ENCODE measurements around the gene VPS4A. TPM values are rescaled to one million over a fixed set of nuclear protein-coding genes. Genes with fewer than 3 reads are reported as not detected.
A peak's percentile ranks its signal among the peaks of the same experiment; 100 is the strongest.

VPS4A gene
- total and polyA plus RNA-seq, 8 donors: 4.1 to 51.0 (median 31.0) TPM

DNA sequence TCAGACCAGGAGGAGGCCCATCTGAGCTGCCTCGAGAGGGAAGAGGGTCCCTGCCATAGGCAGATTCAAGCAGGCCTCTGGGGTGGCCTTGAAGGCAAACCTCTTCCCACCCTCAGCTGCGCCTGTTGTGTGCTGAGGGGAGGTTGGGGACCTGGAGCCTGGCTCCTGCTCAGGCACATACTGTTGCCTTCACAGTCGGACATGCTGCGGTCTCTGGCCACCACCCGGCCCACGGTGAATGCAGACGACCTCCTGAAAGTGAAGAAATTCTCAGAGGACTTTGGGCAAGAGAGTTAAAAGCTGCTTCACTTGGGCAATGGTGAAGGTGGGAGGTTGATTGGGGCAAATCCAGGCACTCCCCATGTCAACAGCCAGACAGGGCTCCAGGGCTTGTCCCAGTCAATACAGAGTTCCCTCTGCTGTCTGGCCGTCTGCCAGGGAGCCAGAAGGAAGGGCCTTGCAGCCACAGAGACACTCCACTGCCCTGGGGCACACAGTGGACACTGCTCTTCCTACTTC is 12.9 kb downstream of the VPS4A start:
- DNase-seq: peak; percentile 48 to 76
- intact Hi-C loops (cut with DNase I; ENCODE audit: low total_unique reads): no loop called here
- no peaks in the 10 kb centered on the region for H3K9me3 ChIP-seq
- WGBS, 5 donors: 61 to 72% (median 66%) methylated on average over 8 of the region's 8 CpGs
- no peak overlapping the region for H3K4me3 ChIP-seq
- TF ChIP-seq POLR2AphosphoS5 (IDR thresholded peaks at IDR 0.05): no peak
- no peak for TF ChIP-seq POLR2A (IDR thresholded peaks at IDR 0.05)
- TF ChIP-seq, protein P1, sequence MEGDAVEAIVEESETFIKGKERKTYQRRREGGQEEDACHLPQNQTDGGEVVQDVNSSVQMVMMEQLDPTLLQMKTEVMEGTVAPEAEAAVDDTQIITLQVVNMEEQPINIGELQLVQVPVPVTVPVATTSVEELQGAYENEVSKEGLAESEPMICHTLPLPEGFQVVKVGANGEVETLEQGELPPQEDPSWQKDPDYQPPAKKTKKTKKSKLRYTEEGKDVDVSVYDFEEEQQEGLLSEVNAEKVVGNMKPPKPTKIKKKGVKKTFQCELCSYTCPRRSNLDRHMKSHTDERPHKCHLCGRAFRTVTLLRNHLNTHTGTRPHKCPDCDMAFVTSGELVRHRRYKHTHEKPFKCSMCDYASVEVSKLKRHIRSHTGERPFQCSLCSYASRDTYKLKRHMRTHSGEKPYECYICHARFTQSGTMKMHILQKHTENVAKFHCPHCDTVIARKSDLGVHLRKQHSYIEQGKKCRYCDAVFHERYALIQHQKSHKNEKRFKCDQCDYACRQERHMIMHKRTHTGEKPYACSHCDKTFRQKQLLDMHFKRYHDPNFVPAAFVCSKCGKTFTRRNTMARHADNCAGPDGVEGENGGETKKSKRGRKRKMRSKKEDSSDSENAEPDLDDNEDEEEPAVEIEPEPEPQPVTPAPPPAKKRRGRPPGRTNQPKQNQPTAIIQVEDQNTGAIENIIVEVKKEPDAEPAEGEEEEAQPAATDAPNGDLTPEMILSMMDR (IDR thresholded peaks at IDR 0.05): no peak
- no peak for TF ChIP-seq EP300 (IDR thresholded peaks at IDR 0.05)
- H3K36me3 ChIP-seq: peaks cover 72 to 95% (median 89%) of the 10 kb centered on the region in 4 donors
- H3K27me3 ChIP-seq: no peaks in the 10 kb centered on the region
- no peak overlapping the region for H3K27ac ChIP-seq
- H3K4me1 ChIP-seq: peaks cover 26 to 52% (median 49%) of the 10 kb centered on the region in 4 donors

DNA sequence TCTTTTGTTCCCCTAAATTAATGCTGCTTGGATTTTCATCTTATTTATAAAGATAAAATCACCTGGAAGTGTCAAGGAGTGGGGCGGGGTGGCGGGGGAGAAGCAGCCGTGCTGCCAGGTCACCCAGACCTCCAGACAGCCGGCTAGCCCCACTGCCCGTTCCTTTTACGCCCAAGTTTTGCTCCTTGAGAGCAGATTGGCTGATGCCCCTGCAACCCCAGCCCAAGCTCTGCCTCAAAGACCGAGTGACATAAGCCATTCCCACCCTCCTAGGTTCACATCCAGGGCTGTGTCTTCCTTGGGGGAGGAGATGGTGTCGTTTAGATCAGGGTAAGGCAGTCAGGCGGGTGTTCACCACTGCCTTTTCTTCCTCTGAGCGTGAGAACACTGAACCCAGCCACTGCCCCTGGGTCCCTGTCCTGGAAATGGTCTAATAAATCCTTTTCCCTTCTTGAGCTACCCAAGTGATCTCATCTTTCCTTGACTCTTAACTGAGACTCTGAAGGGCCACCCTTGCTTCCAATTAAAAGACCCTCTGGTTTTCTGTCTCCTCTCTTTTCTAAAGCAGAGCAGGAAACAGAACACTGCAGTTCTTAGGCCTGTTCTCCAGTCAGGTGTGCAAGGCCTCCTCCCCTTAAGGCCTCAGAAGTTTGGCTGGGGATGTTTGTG is 13.6 kb downstream of the VPS4A start:
- Histone ChIP-seq H3K4me1 (peaks cover 32 to 58% (median 55%) of the 10 kb centered on the region in 4 donors), H3K36me3 (peaks cover 66 to 89% (median 82%) of the 10 kb centered on the region in 4 donors), H3K27me3 (no peaks in the 10 kb centered on the region), H3K9me3 (no peaks in the 10 kb centered on the region), H3K27ac (no peak overlapping the region), H3K4me3 (no peak overlapping the region)
- intact Hi-C loops (cut with DNase I; ENCODE audit: low total_unique reads): no loop called here
- DNase-seq: no peak
- WGBS, 5 donors: 65 to 78% (median 71%) methylated on average over 10 of the region's 10 CpGs
- TF ChIP-seq POLR2A (IDR thresholded peaks at IDR 0.05) (no peak), EP300 (IDR thresholded peaks at IDR 0.05) (no peak)
- TF ChIP-seq, protein P1 (IDR thresholded peaks at IDR 0.05): no peak

DNA sequence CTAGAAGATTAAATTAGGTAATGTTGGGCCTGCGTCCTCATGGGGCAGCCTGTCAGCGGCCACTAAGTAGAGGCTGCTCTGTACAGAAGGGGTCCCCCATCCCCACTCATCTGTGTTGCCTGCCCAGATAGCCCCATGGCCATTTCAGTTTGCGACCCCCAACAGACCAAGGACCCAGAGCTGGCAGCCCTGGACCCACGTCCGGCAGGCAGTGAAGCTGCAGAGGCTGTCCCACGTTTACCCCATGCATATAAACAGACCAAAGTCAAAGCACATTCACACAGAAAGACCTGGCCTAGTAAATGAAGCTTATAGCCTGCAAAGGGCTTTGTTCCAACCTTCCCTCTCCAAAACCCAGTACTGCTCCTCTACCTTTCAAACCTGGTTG is 14.6 kb downstream of the VPS4A start:
- Histone ChIP-seq H3K36me3 (peaks cover 55 to 78% (median 72%) of the 10 kb centered on the region in 4 donors), H3K4me3 (no peak overlapping the region), H3K27ac (no peak overlapping the region), H3K4me1 (peaks cover 32 to 64% (median 60%) of the 10 kb centered on the region in 4 donors), H3K27me3 (no peaks in the 10 kb centered on the region), H3K9me3 (no peaks in the 10 kb centered on the region)
- TF ChIP-seq EP300 (IDR thresholded peaks at IDR 0.05): no peak
- TF ChIP-seq, protein P1 (IDR thresholded peaks at IDR 0.05): no peak
- no peak for TF ChIP-seq POLR2AphosphoS5 (IDR thresholded peaks at IDR 0.05)
- no peak for TF ChIP-seq POLR2A (IDR thresholded peaks at IDR 0.05)
- 78 to 87% (median 80%) methylated on average over 6 of the region's 6 CpGs for WGBS, 5 donors
- no peak for DNase-seq
- intact Hi-C loops (cut with DNase I; ENCODE audit: low total_unique reads): no loop called here

DNA sequence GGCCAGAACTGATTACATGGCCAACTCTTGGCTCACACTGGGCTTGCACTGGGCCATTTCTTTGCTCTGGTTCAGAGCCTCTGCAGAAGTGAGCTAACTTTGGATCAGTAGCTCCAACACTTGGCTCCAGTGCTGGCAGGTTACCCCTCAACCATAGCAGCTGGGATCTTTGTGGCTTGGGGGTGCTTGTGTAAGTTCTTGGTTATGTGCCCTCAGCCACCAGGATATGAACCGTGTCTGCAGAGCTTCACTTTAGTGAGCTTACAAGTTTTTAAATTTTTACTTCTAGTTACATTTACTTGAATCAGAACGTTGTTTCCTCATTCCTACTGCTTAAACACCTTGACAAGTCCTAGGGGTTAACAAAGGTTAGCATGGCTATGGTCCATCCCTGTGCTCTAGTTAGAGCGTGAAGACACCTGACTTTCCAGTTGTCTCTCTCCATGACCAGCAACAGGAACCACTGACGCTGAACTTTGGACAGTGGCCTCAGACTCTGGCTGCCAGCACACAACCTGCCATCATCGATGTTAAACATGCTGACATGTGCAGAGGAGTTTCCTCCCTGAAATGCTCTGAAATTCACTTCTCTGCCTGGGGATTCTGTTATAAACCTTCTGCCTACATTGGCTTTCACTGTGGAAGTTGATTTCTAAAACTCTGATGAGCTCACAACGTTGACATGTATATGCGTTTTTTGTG is 15.2 kb downstream of the VPS4A start:
- Histone ChIP-seq H3K4me3 (no peak overlapping the region), H3K27me3 (no peaks in the 10 kb centered on the region), H3K9me3 (no peaks in the 10 kb centered on the region), H3K27ac (no peak overlapping the region), H3K4me1 (peaks cover 37 to 69% (median 65%) of the 10 kb centered on the region in 4 donors), H3K36me3 (peaks cover 50 to 73% (median 66%) of the 10 kb centered on the region in 4 donors)
- TF ChIP-seq, protein P1 (IDR thresholded peaks at IDR 0.05): no peak
- TF ChIP-seq POLR2AphosphoS5 (IDR thresholded peaks at IDR 0.05): no peak
- peak in 1 of 2 donors; percentile 57 for DNase-seq
- 37 to 52% (median 39%) methylated on average over 7 of the region's 7 CpGs for WGBS, 5 donors
- intact Hi-C loops (cut with DNase I; ENCODE audit: low total_unique reads): no loop called here

Measured in stomach (tissue), 9 donors.